DMS53 treated with DMSO at 0.1 percent for 48 hours (cell line): Measurements from ENCODE around the gene FEM1B.

Experiments used
- DNase-seq: peaks from one replicate; lab custom pipeline; 2025; ENCODE audit not compliant: unreplicated experiment; lab: John Stamatoyannopoulos, UW

FEM1B gene

DNA sequence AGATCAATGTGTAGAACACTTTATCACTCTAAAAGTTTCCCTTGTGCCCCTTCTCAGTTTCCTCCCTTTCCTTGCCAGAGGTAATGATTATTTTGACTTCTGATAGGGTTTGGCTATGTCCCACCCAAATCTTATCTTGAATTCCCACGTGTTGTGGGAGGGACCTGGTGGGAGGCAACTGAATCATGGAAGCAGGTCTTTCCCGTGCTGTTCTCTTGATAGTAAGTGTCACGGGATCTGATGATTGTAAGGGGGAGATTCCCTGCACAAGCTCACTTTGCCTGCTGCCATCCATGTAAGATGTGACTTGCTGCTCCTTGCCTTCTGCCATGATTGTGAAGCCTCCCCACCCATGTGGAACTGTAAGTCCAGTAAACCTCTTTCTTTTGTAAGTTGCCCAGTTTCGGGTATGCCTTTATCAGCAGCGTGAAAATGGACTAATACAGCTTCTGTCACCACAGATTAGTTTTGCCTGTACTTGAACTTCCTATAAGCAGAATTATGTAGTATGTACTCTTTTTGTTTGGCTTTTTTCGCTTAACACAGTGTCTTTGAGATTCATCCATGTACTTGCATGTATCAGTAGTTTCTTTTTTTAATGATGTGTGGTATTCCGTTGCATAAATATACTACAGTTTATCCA lies 7.2 kb downstream of the FEM1B start:
- DNase-seq, result no peak

DNA sequence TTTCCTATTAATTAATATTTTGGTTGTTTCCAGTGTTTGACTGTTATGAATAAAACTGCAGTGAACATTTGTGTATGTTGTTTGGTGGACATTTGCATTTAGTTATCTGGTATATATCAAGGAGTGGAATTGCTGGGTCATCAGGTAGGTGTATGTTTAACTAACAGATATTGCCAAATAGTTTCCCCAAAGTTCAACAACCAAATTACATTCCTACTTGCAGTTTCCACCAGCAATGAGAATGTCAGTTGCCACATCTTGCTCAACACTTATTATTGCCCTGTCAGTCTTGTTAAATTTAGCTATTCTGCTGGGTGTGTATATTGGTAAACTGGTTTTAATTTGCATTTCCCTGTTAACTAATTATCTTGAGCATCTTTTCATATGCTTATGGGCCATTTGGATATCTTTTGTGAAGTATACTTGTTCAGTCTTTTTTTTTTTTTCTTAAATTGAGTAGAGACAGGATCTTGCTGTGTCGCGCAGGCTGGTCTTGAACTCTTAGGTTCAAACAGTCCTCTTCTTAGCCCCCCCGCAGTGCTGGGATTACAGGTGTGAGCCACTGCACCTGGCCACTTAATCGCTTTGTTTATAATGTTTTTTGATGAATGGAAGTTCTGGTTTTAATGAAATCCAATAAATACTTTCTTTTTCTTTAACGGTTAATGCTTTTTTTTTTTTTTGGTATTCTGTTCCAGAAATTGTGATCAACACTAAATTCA lies 7.9 kb downstream of the FEM1B start:
- no peak for DNase-seq

DNA sequence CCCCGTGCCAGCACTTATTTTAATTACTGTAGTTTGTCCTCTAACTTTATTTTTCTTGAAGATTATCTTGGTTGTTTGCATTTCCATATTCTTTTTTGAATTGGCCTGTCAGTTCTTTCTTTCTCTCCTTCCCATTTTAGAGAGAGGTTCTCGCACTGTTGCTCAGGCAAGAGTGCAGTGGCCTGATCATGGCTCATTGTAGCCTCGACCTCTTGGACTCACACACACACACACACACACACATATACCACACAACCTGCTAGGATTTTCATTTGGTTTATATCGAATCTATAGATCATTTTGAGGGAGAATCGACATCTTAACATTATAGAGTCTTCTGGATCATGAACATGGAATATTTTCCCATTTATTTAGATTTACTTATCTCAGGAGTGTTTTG lies 8.7 kb downstream of the FEM1B start:
- DNase-seq, result no peak

DNA sequence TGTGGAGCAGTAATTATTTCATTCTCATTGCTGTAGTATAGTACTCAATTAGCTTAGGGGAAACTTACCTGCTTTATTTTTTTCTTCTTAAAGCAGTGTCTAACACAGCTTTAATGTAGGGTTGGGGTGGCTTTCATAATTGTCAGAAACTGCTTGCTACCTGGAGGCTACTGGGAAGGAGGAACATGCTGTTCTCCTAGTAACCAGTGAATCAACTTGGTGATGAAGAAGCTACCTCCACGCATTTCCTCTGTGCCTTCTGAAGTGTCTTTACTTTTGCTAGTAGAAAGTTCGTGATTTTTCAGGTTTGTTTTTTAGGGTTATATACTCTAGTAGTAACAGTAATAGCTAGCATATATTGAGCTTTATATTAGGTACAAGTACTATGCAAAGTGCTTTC lies 11.5 kb downstream of the FEM1B start:
- no peak for DNase-seq

DNA sequence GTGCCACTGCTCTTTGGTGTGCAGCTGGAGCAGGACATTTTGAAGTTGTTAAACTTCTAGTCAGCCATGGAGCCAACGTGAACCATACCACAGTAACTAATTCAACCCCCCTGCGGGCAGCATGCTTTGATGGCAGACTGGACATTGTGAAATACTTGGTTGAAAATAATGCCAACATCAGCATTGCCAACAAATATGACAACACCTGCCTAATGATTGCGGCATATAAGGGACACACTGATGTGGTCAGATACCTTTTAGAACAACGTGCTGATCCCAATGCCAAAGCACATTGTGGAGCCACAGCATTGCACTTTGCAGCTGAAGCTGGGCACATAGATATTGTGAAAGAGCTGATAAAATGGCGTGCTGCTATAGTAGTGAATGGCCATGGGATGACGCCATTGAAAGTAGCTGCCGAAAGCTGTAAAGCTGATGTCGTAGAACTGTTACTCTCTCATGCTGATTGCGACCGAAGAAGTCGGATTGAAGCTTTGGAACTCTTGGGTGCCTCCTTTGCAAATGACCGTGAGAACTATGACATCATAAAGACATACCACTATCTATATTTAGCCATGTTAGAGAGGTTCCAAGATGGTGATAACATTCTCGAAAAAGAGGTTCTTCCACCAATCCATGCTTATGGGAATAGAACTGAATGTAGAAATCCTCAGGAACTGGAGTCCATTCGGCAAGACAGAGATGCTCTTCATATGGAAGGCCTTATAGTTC lies 12.2 kb downstream of the FEM1B start:
- no peak for DNase-seq

DNA sequence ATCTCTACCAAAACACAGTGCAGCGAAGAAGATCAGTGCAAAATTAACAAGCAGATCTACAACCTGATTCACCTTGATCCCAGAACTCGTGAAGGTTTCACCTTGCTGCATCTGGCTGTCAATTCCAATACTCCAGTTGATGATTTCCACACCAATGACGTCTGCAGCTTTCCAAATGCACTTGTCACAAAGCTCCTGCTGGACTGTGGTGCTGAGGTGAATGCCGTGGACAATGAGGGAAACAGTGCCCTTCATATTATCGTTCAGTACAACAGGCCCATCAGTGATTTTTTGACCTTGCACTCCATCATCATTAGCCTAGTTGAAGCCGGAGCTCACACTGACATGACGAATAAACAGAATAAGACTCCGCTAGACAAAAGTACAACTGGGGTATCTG lies 13.2 kb downstream of the FEM1B start:
- no peak for DNase-seq

DNA sequence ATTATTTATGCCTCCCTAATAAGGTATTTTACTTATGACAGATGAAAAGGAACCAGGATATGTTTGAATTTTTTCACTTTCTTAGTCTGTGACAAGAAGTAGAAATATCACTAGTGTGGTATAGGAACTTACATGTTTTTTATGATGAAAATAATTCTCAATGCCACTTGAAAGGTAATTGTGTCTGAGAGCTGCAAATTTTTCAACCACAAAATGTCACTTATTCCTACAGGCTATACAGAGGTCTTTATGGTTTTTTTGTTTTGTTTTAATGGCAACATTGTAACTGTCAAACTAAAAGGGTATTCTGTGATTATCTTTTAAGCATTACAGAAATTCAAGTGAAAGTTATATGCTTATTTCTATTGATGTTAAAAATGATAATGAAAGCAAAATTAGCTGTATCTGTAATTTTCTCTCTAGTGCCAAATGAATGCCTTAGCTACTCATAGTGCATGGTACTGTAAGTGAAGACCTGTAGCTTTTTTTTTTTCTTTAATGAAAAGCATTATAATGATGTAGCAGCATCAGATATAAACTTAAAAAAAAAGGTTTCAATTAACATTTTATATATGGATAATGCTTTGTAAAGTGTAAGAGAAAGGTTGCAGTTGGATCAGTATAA lies 14.7 kb downstream of the FEM1B start:
- no peak for DNase-seq

DNA sequence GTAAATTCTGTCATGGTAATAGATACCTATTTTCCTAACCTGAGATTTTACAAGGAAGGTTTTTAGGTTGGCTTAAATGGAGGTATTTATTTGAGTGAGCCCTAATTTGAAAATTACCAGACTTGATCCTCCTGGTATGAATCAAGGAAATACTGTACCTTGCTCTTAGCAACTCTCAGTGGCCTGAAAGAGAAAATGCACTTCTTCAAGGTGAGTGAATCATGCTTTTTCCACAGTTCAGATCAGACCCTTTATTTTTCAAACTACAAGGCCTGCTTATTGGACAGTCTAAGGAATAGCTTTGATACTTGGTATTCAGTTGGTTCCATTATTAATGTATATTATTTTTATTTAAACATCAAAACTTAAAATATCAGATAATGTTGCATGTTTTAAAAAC lies 15.4 kb downstream of the FEM1B start:
- DNase-seq, result no peak

DNA sequence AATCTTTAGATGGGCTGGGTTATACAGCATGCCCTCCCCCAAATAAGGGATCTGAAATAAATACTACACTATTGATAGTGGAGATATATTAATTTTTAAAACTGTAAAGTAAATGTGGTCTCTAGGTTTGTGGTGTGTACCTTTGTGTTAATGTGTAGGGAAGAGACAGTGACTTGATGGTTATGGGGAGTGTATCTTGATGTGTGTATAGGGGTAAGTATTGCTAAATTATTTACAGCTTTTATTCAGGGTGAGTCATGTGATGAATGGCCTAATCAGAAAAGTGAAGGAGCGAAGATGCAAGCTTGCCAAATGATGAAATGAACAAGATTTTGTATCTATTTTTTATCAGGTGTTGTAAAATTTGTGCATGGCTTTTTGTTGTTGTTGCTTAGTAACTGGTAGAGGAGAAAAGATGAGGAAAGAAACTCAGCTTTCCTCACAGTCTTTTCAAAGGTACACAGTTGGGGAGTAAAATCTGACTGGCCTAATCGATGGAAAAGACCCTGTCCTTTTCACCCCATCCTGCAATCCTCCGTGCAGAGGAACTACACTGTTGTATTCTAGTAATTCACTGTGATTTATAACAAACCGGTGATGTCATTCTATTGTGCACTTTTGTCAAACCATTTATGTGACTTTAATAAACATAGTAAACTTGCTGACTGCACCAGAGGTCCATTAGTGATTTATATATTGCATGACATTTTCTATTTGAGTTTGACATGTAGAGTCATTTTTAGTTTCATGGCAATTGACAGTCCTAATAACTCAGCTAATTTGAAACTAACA lies 17.7 kb downstream of the FEM1B start:
- DNase-seq, result no peak

DNA sequence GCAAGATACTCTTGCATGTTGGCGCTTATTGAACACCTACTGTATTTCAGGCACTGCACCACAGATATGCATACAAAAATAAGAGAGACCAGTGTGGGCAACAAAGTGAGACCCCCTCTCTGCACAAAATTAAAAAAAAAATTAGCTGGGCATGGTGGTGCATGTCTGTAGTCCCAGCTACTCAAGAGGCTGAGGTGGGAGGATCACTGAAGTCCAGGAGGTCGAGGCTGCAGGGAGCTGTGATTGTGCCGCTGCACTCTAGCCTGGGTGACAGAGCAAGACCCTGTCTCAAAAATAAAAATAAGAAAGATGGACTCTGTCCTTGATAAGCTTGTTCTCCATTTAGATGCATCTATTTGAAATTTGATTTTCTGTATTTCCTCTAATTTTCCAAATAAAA lies 20.8 kb downstream of the FEM1B start:
- no peak for DNase-seq

DNA sequence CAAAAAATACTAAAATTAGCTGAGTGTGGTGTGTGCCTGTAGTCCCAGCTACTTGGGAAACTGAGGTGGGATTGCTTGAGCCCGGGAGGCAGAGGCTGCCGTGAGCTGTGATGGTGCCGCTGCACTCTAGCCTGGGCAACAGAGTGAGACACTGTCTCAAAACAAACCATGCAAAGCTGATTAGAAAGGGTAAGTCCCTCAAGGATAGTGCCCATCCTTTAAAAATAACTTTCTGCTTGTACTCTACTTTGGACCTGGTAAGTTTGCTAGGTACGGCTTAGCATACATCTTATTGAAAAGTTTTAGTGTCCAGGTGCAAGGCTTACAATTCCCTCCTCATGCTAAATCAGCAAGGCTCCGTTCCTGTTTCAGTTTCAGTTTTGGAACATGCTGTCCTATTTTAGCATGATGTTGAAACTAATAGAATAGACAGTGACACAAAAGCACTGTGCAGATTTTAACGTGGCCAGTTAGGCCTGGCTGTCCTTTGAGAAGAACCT lies 21.4 kb downstream of the FEM1B start:
- no peak for DNase-seq

DNA sequence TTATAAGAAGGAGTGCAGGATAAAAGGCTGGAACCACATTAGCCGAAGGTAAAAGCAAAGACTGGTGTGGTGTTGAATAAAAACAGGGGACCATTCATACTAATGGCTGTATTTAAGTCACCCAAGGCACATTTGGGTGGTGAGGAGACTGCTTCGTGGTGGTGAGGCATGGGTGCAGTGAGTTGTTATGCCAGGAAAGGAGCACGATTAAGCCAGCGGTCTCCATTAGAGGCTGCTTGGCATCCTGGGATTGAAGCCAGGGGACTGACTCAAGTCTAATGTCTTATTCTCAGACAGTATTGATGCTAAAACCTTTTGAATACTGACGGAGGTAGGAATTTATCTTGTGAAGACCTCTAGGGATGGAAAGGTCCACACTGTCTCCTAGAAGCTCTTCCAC lies 21.9 kb downstream of the FEM1B start:
- DNase-seq, result no peak

DNA sequence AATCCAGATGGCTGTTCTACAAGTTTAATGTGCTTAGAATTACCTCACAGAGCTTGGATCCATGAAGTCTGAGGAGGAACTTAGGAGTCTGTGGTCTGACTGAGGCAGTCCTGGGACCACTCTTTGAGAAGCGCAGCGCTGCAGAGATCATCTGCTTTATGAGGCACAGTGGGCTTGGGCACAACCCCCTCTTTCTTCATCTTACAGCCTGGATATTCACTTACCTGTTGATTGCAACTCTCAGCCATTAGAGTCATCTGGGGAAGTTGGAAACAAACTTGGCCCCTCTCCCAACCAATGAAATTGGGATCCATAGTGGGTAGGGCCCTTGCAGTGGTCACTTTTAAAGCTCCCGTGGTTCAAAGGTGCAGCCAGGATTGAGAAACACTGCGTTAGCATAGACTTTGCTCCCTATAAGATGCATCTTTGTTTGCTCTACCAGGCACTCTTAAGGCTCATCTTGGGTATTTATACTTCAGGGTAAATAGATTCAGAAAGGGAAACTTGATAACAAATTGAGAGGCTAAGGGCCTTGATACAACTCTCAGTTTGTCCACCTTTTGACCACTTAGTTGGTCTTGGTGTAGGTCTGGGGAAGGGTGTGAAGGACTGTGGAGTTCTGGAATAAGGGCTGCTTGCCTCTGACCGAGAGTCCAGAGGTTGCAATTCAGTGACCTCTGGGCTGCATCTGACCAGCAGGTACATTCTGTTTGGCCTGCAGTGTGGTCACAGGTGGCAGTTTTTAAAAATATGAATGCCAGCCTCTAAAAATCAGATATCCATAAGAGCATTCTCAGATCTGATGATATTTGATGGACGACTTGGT lies 22.8 kb downstream of the FEM1B start:
- DNase-seq, result no peak

DNA sequence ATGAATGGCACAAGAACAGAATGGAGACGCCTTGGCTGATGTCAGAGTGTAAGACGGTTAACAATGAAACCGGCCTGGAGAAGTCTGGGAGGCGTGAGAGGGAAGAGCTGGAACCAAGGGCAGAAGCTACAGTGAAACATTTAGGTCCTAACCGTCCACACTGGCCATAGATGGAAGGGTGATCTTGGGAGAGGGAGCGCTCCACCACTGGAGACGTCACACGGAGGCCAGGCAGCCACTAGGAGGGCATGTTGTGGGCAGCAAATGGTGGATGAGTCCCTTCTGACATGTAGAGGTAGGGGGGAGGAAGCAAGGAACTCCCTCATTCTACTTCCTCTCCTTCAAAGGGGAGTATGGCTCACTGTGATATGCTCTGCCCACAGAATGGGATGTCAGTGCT lies 23.8 kb downstream of the FEM1B start:
- DNase-seq, result no peak

DNA sequence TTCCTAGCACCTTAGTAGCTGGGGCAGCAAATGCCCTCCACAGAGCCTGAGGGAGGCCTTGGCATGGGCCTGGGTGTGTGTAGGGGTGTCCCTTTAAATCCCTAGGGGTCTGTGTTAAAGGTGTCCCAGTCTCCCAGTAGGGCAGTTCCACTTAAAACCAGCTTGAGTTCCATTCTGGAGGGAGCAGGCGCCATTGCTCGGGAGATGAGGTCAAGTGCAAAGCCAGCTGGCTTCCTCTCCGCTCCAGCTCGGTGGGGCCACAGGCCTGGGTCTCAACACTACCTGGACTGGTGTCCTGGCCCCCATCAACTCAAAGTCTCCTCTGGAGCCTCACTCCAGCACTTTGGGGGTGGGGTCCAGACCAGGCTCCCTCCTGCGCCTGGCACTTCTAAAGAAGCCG lies 25.2 kb downstream of the FEM1B start:
- no peak for DNase-seq

DNA sequence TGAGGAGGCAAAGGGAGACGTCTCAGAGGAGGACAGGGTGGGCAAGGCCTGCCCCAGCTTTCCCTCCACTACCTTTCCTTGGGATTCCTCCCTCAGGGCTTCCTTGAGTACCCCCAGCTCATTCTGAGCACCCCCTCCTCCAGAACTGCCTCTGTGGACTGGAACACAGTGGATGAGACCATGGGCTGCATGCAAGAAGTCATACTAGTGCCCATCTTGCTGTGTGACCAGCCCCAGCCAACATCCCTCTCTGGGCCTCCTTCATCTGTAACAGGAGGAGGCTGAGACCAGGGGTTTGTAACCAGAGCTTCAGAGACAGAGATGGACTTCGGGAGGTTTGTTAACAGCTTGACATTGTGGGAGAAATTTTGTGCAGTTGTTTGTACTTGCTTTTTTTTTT lies 25.6 kb downstream of the FEM1B start:
- DNase-seq, result no peak

DNA sequence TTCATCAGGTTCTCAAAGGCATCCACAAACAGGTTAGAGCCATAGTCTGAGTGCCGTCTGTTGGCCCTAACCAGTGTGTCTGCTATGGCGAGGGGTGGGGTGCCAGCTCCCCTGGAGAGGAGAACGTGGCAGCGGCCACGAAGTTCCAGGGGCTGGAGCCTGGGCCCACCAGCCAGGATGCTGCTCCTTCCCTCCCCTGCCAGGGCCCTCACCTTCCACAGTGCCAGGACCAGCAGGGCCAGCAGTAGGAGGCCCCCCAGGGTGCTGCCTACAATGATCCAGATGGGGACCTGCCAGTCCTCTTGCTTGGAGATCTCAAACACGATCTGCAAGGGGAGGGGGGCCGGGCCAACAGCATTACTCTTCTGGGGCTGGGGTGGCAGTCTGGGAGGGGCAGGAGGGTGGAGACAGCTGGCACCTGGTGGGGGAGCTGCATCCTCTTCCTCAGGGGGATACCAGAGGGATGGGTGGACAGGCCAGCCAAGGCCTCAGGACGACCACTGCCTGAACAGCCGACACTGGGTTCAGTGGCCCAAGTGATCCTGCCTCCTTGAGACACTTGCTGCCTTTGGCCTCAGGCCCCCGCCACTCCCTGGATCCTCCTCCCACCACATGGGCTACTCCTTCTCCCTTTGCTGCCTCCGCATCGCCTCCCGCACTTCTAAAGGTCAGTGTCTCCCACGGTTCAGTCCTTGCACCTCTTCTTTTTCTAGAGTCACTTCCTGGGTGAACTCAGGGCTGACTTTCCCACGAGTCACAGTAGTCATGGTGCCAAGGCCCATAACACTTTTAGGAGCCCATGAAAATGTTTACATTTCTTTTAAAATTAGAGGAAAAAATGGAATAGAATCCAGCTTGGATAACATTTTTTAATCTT lies 26.3 kb downstream of the FEM1B start:
- no peak for DNase-seq

DNA sequence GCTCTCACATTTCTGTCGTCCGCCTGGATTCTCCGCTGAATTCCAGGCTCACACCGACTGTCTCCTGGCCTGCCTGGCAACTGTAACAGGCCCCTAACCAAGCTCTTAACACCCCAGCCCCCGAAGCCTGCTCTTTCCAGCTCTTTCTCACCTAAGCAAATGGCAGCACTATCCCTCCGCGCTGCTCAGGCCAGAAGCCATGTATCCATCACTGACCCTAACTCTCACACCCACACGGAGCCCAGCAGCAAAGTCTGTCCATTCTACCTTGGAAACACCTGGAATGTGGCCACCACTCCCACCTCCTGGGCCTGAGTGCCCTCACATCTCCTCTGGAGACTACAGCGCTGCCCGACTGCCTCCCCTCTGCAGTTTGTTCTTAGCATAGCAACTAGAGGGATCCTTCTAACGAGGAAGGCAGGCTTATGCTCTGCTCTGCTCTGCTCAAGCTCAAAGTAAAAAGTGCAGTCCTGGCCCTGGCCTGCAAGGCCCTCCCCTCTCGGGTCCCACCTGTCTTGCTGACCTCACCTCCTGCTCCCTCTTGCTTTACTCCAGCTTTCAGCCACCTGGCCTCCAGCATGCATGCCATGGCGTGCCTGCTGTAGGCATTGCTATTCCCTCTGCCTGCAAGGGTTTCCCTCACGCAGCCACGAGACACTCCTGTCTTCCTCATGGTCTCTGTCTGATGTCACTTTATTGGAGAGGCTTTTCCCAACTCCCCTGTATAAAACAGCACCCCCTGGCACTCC lies 27.2 kb downstream of the FEM1B start:
- no peak for DNase-seq
